Karpas-422 (cell line): ENCODE data around the gene CENPP. TPM values are rescaled to one million over a fixed set of nuclear protein-coding genes. Genes with fewer than 3 reads are reported as not detected.

Experiments used
- DNase-seq: peaks from one replicate; pipeline ENCODE4 v3.0.0-alpha.2; 2015
- H2AFZ ChIP-seq: fragments of 200-600 bp; sonication (generic); 2 replicates; pipeline ENCODE4 v1.6.1; 2014; ENCODE audit warnings: antibody characterized with exemption, low read length, mixed read lengths
- H3K27ac ChIP-seq: fragments of 200-600 bp; sonication (generic); 2 replicates; pipeline ENCODE4 v1.5.1; 2014; ENCODE audit warnings: mild to moderate bottlenecking, low read length, moderate library complexity
- H3K27me3 ChIP-seq: fragments of 200-600 bp; sonication (generic); 2 replicates; pipeline ENCODE4 v1.6.1; 2014; ENCODE audit warnings: low read length, mixed read lengths
- H3K36me3 ChIP-seq: fragments of 200-600 bp; sonication (generic); 2 replicates; pipeline ENCODE4 v1.6.1; 2014; ENCODE audit warnings: low read length, mixed read lengths; ENCODE audit not compliant: insufficient read depth
- H3K4me1 ChIP-seq: fragments of 200-600 bp; sonication (generic); 2 replicates; pipeline ENCODE4 v1.6.1; 2014; ENCODE audit warnings: mild to moderate bottlenecking, low read length, mixed read lengths
- H3K4me2 ChIP-seq: fragments of 200-600 bp; sonication (generic); 2 replicates; pipeline ENCODE4 v1.6.1; 2014; ENCODE audit warnings: low read length, low read depth, mild to moderate bottlenecking; ENCODE audit not compliant: poor library complexity, severe bottlenecking
- H3K4me3 ChIP-seq: fragments of 200-600 bp; sonication (generic); 2 replicates; pipeline ENCODE4 v1.5.1; 2014; ENCODE audit warnings: mild to moderate bottlenecking, antibody characterized with exemption, low read length, mixed read lengths
- H3K79me2 ChIP-seq: fragments of 200-600 bp; sonication (generic); 2 replicates; pipeline ENCODE4 v1.6.1; 2014; ENCODE audit warnings: mild to moderate bottlenecking, low read length, mixed read lengths
- H3K9ac ChIP-seq: fragments of 200-600 bp; sonication (generic); 2 replicates; pipeline ENCODE4 v1.6.0; 2014; ENCODE audit warnings: low read length
- H3K9me2 ChIP-seq: fragments of 200-600 bp; sonication (generic), shearing (Covaris generic); replicated peaks from 2 replicates; pipeline ENCODE4 v1.6.0; 2014; ENCODE audit warnings: mild to moderate bottlenecking, low read length, moderate library complexity; ENCODE audit not compliant: insufficient read depth
- H3K9me3 ChIP-seq: fragments of 300-700, 200-600 bp; sonication (generic); 2 replicates; pipeline ENCODE4 v1.6.1; 2014; ENCODE audit warnings: low read length, mixed read lengths
- H4K20me1 ChIP-seq: fragments of 200-600 bp; sonication (generic); 2 replicates; pipeline ENCODE4 v1.6.1; 2014; ENCODE audit warnings: mild to moderate bottlenecking, antibody characterized with exemption, low read length, low read depth; ENCODE audit not compliant: insufficient read depth
- total RNA-seq: library from RNA; depleted of rRNA; stranded (reverse); fragments of >200 nt; shearing (Covaris generic); gene quantifications from 2 replicates; pipeline ENCODE4 v1.2.3, GENCODE V29; 2014; ENCODE audit warnings: low replicate concordance

Gene CENPP
- total RNA-seq, 1 experiment from 2014 or later = 12.6 TPM

DNA sequence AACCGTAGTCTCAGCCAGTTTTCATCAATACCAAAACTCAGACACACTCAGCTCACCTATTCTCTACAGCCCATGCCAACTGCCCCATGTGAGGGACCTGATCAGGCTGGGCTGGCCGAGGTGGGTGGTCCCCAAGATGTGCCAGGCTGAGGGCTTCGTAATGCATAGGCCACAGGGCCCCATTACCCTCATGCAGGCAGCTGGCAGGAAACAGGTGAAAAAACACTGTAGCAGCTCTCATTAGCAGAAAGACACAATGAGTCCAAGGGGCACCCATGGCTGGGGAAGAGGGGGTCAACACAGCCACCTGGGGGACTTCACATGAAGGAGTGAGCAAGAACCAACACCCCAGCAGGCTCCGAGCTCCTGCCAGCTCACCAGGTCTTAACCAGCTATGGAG lies 336.0 kb downstream of the CENPP start:
- no peak overlapping the region for H3K4me3 ChIP-seq
- no peak overlapping the region for H3K4me2 ChIP-seq
- peaks cover 11% of the 10 kb centered on the region; the same call in 1 of the 2 replicates for H3K4me1 ChIP-seq
- H3K79me2 ChIP-seq = peaks cover 89% of the 10 kb centered on the region
- no peaks in the 10 kb centered on the region for H3K9me2 ChIP-seq
- H2AFZ ChIP-seq = no peak overlapping the region
- no peaks in the 10 kb centered on the region for H3K27me3 ChIP-seq
- no peak overlapping the region for H3K27ac ChIP-seq
- H4K20me1 ChIP-seq = peaks cover 21% of the 10 kb centered on the region
- DNase-seq = no peak
- no peaks in the 10 kb centered on the region for H3K9me3 ChIP-seq
- H3K36me3 ChIP-seq = peaks cover 6% of the 10 kb centered on the region; the same call in 1 of the 2 replicates
- no peak overlapping the region for H3K9ac ChIP-seq

GRCh38 chr9:92663126-92663525 lies 337.4 kb downstream of the CENPP start:
- Histone ChIP-seq H3K36me3 (peaks cover 6% of the 10 kb centered on the region; the same call in 1 of the 2 replicates), H3K79me2 (peaks cover 96% of the 10 kb centered on the region), H4K20me1 (peaks cover 21% of the 10 kb centered on the region), H3K4me3 (no peak overlapping the region), H3K9ac (no peak overlapping the region), H3K4me1 (peaks cover 11% of the 10 kb centered on the region; the same call in 1 of the 2 replicates), H3K4me2 (no peak overlapping the region), H3K27ac (no peak overlapping the region), H3K27me3 (no peaks in the 10 kb centered on the region), H3K9me2 (no peaks in the 10 kb centered on the region), H3K9me3 (no peaks in the 10 kb centered on the region), H2AFZ (no peak overlapping the region)
- no peak for DNase-seq

DNA sequence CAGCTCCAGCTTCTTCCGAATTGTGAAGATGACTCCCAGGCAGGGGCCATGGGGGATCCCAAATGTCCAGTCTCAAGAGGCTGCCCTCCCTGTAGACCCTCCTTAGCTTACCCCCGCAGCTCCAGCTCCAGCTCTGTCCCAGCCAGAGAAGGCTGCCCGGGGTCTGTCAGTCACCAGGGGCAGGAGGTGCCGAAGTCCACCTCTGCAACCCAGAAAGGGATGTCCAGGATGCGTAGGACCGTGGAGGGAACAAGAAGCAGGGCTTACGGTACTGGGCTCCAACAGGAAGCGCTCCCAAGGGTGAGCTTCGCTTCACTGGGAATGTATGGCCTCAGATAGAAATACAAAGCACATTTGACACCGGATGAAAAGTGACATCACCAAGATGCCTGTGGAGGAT lies 338.2 kb downstream of the CENPP start:
- DNase-seq = no peak
- Histone ChIP-seq H4K20me1 (peaks cover 21% of the 10 kb centered on the region), H3K9me3 (no peaks in the 10 kb centered on the region)

GRCh38 chr9:92664394-92665152 lies 338.8 kb downstream of the CENPP start:
- Histone ChIP-seq H3K9me2 (no peaks in the 10 kb centered on the region), H3K36me3 (peaks cover 6% of the 10 kb centered on the region; the same call in 1 of the 2 replicates), H2AFZ (no peak overlapping the region), H3K9me3 (no peaks in the 10 kb centered on the region), H3K9ac (no peak overlapping the region), H4K20me1 (peaks cover 21% of the 10 kb centered on the region), H3K4me2 (no peak overlapping the region), H3K4me1 (peaks cover 20% of the 10 kb centered on the region), H3K4me3 (no peak overlapping the region), H3K27ac (no peak overlapping the region), H3K27me3 (no peaks in the 10 kb centered on the region), H3K79me2 (peaks cover 99% of the 10 kb centered on the region)
- no peak for DNase-seq

More for the DNA sequence above, 338.2 kb downstream of the CENPP start:
- Histone ChIP-seq H3K4me2 (no peak overlapping the region), H3K36me3 (peaks cover 6% of the 10 kb centered on the region; the same call in 1 of the 2 replicates), H3K4me3 (no peak overlapping the region), H3K4me1 (peaks cover 19% of the 10 kb centered on the region), H2AFZ (no peak overlapping the region), H3K79me2 (peaks cover 96% of the 10 kb centered on the region), H3K27ac (no peak overlapping the region), H3K9ac (no peak overlapping the region), H3K27me3 (no peaks in the 10 kb centered on the region), H3K9me2 (no peaks in the 10 kb centered on the region)

GRCh38 chr9:92665836-92666235 lies 340.1 kb downstream of the CENPP start:
- no peak overlapping the region for H3K4me2 ChIP-seq
- H3K27me3 ChIP-seq = no peaks in the 10 kb centered on the region
- H4K20me1 ChIP-seq = peaks cover 15% of the 10 kb centered on the region
- H3K9me2 ChIP-seq = no peaks in the 10 kb centered on the region
- H2AFZ ChIP-seq = no peak overlapping the region
- H3K9me3 ChIP-seq = no peaks in the 10 kb centered on the region
- peaks cover 6% of the 10 kb centered on the region; the same call in 1 of the 2 replicates for H3K36me3 ChIP-seq
- H3K27ac ChIP-seq = no peak overlapping the region
- H3K9ac ChIP-seq = no peak overlapping the region
- H3K79me2 ChIP-seq = peaks cover 96% of the 10 kb centered on the region
- DNase-seq = no peak
- peaks cover 20% of the 10 kb centered on the region for H3K4me1 ChIP-seq
- H3K4me3 ChIP-seq = no peak overlapping the region

DNA sequence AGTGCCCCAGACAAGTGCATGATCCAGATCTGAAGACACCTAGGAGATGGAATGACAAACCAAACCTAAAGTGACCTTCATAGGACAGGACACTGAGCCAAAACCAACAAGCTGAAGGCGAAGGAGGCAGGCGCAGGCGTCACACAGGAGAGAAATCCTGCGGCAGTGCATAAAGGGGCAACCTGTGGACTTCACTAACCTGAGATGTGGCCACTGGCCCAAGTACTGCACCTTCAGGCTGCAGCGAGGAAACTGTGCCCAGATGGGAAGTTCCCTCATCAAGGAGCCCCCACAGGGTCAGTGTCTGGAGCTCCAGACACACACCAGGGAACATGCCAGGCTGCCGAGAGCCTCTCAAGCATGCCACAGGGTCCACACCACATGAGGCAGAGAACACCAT lies 340.5 kb downstream of the CENPP start:
- Histone ChIP-seq H3K4me1 (peaks cover 23% of the 10 kb centered on the region), H3K27me3 (no peaks in the 10 kb centered on the region), H3K79me2 (peaks cover 96% of the 10 kb centered on the region), H3K27ac (no peak overlapping the region), H3K9me3 (no peaks in the 10 kb centered on the region), H4K20me1 (peaks cover 11% of the 10 kb centered on the region), H3K9me2 (no peaks in the 10 kb centered on the region), H3K9ac (no peak overlapping the region), H3K4me3 (no peak overlapping the region), H2AFZ (no peak overlapping the region), H3K4me2 (no peak overlapping the region), H3K36me3 (peaks cover 6% of the 10 kb centered on the region; the same call in 1 of the 2 replicates)
- DNase-seq = no peak

DNA sequence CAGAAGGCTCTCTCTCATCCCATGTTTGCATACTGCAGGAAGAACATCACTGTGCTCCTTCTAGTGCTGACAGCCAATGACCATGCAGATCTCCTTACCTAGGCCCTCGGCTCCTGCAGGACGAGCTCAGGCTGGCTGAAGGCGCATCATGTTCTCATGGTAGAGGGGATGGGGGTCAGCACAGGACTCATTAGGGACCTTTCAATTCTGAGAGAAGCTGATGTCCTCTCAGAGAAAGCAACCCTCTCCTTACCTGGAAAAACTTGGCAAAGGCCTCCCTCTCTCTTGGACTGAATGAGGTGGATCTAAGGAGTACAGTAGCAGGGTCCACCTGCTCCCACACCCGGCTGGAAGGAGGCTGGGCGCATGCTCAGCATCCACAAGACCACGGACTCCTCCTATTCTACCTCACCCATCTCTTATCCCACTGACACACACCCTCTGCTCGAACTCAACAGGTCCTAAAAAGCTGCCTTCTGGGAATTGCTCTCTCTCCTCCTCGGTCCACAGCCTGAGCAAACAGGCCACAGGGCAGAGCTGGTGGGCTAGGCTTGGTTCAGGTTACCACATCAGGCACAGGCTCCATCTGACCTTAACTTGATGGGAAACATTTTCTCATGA lies 341.3 kb downstream of the CENPP start:
- no peak overlapping the region for H3K27ac ChIP-seq
- peaks cover 93% of the 10 kb centered on the region for H3K79me2 ChIP-seq
- peaks cover 27% of the 10 kb centered on the region for H3K4me1 ChIP-seq
- H2AFZ ChIP-seq = no peak overlapping the region
- H4K20me1 ChIP-seq = peaks cover 11% of the 10 kb centered on the region
- H3K4me3 ChIP-seq = no peak overlapping the region
- H3K36me3 ChIP-seq = peaks cover 6% of the 10 kb centered on the region; the same call in 1 of the 2 replicates
- no peaks in the 10 kb centered on the region for H3K27me3 ChIP-seq
- no peak for DNase-seq
- no peaks in the 10 kb centered on the region for H3K9me3 ChIP-seq
- H3K9me2 ChIP-seq = no peaks in the 10 kb centered on the region
- H3K9ac ChIP-seq = no peak overlapping the region
- no peak overlapping the region for H3K4me2 ChIP-seq
